Chondrocyte (in vitro differentiated cells): ENCODE measurements around the gene CDC42EP5. TPM values are rescaled to one million over a fixed set of nuclear protein-coding genes. Genes with fewer than 3 reads are reported as not detected.
"Not testable (repeated sequence)": the region's sequence is repeated elsewhere in the genome, so short reads cannot be mapped to it uniquely, and the experiment has no call there.

ENCODE experiments used
- DNase-seq: peaks from one replicate; pipeline ENCODE4 v3.0.0; 2021; ENCODE audit warnings: mixed read lengths, low spot score
- H3K27ac Mint-ChIP-seq: one replicate; pipeline ENCODE4 v1.8.0; 2021; ENCODE audit warnings: mild to moderate bottlenecking, moderate library complexity, mixed read lengths; ENCODE audit not compliant: unreplicated experiment
- H3K27me3 Mint-ChIP-seq: 2 replicates; pipeline ENCODE4 v1.8.0; 2021; ENCODE audit warnings: low read depth, mixed read lengths
- H3K36me3 Mint-ChIP-seq: 2 replicates; pipeline ENCODE4 v1.8.0; 2021; ENCODE audit warnings: low read depth, mixed read lengths
- H3K4me1 Mint-ChIP-seq: 2 replicates; pipeline ENCODE4 v1.8.0; 2021; ENCODE audit warnings: low read depth, mild to moderate bottlenecking, mixed read lengths
- H3K4me3 Mint-ChIP-seq: one replicate; pipeline ENCODE4 v1.8.0; 2021; ENCODE audit warnings: mild to moderate bottlenecking, moderate library complexity, mixed read lengths; ENCODE audit not compliant: unreplicated experiment
- H3K9me3 Mint-ChIP-seq: 2 replicates; pipeline ENCODE4 v1.8.0; 2021; ENCODE audit warnings: low read depth, mixed read lengths
- total RNA-seq: library from RNA; stranded (reverse); gene quantifications from 3 replicates; pipeline ENCODE4 v1.2.1, GENCODE V29; 2021
- TF ChIP-seq, protein P1 (sequence below): fragments of 200-600 bp; sonication (generic); IDR thresholded peaks from 2 replicates; pipeline ENCODE4 v1.5.0; 2021; ENCODE audit warnings: antibody characterized with exemption, mild to moderate bottlenecking, moderate library complexity

CDC42EP5 gene
- total RNA-seq, 1 donor from 2014 or later: 66.4 TPM

DNA sequence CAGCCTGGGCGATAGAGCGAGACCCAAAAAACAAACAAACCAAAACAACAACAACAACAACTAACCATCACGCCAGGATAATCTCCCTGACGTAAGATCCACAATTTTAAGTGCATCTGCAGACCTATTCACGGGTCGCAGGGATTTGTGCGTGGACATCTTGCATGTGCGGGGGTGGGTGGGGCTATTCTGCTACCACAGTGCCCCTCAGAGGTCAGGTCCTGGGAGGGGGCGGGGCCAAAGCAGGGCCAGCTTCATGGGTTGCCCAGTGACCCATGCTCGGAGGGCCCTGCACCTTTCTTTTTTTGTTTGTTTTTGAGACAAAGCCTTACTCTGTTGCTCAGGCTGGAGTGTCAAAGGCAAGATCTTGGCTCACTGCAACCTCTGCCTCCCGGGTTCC is 2.6 kb upstream of the CDC42EP5 start:
- TF ChIP-seq, protein P1, sequence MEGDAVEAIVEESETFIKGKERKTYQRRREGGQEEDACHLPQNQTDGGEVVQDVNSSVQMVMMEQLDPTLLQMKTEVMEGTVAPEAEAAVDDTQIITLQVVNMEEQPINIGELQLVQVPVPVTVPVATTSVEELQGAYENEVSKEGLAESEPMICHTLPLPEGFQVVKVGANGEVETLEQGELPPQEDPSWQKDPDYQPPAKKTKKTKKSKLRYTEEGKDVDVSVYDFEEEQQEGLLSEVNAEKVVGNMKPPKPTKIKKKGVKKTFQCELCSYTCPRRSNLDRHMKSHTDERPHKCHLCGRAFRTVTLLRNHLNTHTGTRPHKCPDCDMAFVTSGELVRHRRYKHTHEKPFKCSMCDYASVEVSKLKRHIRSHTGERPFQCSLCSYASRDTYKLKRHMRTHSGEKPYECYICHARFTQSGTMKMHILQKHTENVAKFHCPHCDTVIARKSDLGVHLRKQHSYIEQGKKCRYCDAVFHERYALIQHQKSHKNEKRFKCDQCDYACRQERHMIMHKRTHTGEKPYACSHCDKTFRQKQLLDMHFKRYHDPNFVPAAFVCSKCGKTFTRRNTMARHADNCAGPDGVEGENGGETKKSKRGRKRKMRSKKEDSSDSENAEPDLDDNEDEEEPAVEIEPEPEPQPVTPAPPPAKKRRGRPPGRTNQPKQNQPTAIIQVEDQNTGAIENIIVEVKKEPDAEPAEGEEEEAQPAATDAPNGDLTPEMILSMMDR: no peak
- Mint-ChIP-seq H3K9me3 (no peaks in the 10 kb centered on the region), H3K4me1 (peaks cover 22% of the 10 kb centered on the region), H3K27ac (no peak overlapping the region), H3K27me3 (peaks cover 4% of the 10 kb centered on the region), H3K36me3 (no peaks in the 10 kb centered on the region), H3K4me3 (no peak overlapping the region)
- no peak for DNase-seq

DNA sequence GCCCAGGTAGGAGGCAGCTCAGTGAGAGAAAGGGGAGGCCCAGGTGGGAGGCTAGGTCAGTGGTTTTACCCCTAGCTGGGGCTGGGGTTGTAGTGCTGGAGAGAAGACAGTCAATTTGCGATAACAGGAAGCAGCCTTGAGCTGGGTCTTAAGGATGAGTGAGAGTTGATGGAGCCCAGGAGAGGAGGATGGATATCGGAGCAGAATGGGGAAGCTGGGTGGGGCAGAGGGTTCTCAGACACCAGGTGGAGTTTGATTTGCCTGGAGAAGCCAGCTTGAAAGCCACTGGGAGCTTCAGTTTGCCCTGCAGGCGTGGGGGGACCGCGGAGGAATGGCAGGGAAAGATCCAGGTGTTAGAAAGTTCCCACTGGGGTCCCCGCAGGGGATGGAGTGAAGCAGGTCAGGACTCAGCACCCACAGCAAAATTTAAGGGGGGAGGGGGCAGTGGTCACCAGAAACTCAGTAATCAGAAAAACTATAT is 836 bp upstream of the CDC42EP5 start:
- Mint-ChIP-seq H3K27ac (peak overlapping the region; percentile 93), H3K4me1 (peaks cover 34% of the 10 kb centered on the region), H3K27me3 (peaks cover 4% of the 10 kb centered on the region), H3K4me3 (peak overlapping the region; percentile 70), H3K9me3 (no peaks in the 10 kb centered on the region), H3K36me3 (peaks cover 2% of the 10 kb centered on the region)
- DNase-seq: peak; percentile 50
- TF ChIP-seq, protein P1: no peak

DNA sequence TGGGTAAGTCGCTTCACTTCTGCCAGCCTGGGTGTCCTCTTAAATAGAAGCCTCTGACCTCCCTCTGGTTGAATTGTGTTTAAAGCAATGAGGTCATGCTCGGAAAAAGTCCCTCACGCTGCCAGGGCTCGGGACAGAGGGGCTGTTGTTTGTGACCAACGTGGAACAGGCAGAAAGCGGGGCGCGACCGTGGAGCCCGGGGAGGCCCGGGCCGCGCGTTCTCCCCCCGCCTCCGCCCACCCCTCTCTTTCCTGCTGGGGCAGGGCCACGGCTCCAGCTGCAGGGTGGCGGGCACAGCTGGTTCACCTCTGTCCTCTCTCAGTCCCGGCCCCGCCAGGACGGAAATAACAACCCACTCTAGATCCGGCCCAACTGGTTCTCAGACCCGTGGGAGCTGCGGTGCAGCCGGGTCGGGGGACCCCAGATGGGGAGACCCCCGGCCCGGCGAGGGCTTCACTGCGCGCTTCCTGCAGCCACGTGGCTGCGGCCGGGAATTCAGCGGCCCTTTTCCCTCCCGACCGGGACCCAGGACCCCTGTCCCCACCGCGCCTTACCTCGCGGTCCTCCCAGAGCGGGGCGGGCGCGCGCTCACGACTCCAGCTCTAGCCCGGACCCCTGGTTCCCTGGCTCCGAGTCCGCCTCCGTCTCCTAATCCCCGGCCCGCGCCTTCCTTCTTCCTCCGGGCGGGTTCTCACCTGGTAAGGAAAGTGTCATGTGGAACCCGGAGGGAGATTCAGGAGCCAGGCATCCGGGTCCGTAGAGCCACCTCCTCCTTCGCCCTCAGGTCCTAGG is 1.9 kb downstream of the CDC42EP5 start:
- H3K4me1 Mint-ChIP-seq: peaks cover 30% of the 10 kb centered on the region
- H3K27me3 Mint-ChIP-seq: no peaks in the 10 kb centered on the region
- H3K36me3 Mint-ChIP-seq: peaks cover 2% of the 10 kb centered on the region
- no peaks in the 10 kb centered on the region for H3K9me3 Mint-ChIP-seq
- DNase-seq: peak; percentile 81
- TF ChIP-seq, protein P1: no peak
- peak overlapping the region; percentile 79 for H3K27ac Mint-ChIP-seq
- H3K4me3 Mint-ChIP-seq: peak overlapping the region; percentile 77

DNA sequence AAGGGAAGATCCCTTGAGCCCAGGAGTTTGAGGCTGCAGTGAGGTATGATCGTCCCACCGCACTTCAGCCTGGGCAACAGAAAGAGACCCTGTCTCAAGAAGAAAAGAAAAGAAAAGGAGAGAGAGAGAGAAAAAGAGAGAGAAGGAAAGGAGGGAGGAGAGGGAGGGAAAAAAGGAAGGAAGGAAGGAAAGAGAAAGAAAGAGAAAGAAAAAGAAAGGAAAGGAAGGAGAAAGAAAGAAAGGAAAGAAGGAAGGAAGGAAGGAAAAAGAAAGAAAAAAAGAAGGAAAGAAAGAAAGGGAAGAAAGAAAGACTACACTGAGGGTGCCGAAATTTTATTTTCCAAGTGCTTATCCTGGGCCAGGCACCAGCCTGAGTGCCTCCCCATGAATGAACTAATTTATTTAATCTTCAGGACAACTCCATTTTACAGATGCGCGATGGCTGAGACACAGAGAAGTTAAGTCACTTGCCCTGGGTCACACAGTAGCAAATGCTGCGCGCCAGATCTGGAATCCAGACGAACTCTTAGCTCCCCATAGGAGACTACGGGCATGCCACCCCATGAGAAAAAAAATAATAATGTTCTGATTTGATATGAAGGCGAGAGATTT is 2.7 kb downstream of the CDC42EP5 start:
- Mint-ChIP-seq H3K36me3 (peaks cover 6% of the 10 kb centered on the region), H3K27ac (peak overlapping the region; percentile 59), H3K4me3 (peak overlapping the region; percentile 77), H3K4me1 (peaks cover 30% of the 10 kb centered on the region), H3K27me3 (no peaks in the 10 kb centered on the region), H3K9me3 (no peaks in the 10 kb centered on the region)
- TF ChIP-seq, protein P1: no peak
- DNase-seq: peak; percentile 6

DNA sequence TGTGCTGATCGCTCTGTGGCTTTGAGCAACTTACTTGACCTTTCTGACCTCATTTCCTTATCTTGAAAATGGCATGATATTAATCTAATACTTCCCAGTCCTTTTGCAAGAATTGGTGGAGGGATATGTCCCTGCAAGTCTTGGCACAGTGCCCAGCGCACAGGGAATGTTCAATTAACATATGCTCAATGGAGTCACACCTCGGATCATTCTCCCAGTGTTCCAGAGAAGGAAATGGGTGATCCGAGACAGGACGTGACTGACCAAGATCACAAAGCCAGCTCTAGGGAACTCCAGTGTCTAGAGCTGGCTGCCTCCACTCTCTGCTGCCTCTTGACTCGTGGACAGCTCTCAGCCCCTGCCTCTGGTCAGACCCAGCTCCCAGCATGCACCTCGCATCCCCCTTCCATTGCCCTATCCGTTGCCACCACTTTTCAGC is 3.6 kb downstream of the CDC42EP5 start:
- TF ChIP-seq, protein P1: no peak
- Mint-ChIP-seq H3K9me3 (no peaks in the 10 kb centered on the region), H3K27ac (peak overlapping the region; percentile 22), H3K36me3 (peaks cover 6% of the 10 kb centered on the region), H3K27me3 (no peaks in the 10 kb centered on the region), H3K4me1 (peaks cover 33% of the 10 kb centered on the region), H3K4me3 (no peak overlapping the region)
- peak; percentile 86 for DNase-seq

DNA sequence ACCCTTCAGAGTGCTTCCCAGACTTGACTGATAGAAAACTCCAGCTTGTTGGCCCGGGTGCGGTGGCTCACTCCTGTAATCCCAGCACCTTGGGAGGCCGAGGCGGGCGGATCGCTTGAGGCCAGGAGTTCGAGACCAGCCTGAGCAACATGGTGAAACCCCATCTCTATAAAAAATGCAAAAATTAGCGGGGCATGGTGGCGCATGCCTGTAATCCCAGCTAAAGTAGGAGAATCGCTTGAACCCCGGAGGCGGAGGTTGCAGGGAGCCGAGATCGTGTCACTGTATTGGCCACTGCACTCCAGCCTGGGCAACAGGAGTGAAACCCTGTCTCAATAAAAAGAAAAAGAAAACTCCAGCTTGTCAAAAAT is 7.0 kb downstream of the CDC42EP5 start:
- H3K4me3 Mint-ChIP-seq, H3K9me3 Mint-ChIP-seq, H3K27ac Mint-ChIP-seq, H3K27me3 Mint-ChIP-seq, H3K36me3 Mint-ChIP-seq: not testable (repeated sequence)
- H3K4me1 Mint-ChIP-seq: peaks cover 40% of the 10 kb centered on the region
- peak; percentile 34 for DNase-seq
